ENCODE measurements around the gene TRIM61.
A peak's percentile ranks its signal among the peaks of the same experiment; 100 is the strongest.
"Not testable (repeated sequence)": the region's sequence is repeated elsewhere in the genome, so short reads cannot be mapped to it uniquely, and the experiment has no call there.

TRIM61 gene

GRCh38 chr4:164945146-164945545 is 32.3 kb downstream of the TRIM61 start:
- H3K79me2 ChIP-seq (ENCODE audit: insufficient read depth, low read depth), result no peaks in the 10 kb centered on the region
- H3K27ac ChIP-seq, result no peak overlapping the region
- no peak overlapping the region for H3K4me2 ChIP-seq
- no peak overlapping the region for H3K9ac ChIP-seq
- H4K20me1 ChIP-seq (ENCODE audit: insufficient read depth), result no peaks in the 10 kb centered on the region
- no peak overlapping the region for H2AFZ ChIP-seq (ENCODE audit: low read depth)
- no peak for TF ChIP-seq CTCF (conservative IDR thresholded peaks at IDR 0.05; ENCODE audit: low read depth, low read length)
- no peaks in the 10 kb centered on the region for H3K27me3 ChIP-seq (ENCODE audit: insufficient read depth, low read depth)
- H3K36me3 ChIP-seq (ENCODE audit: insufficient read depth), result no peaks in the 10 kb centered on the region
- H3K4me1 ChIP-seq (ENCODE audit: low read depth, poor library complexity, severe bottlenecking), result no peaks in the 10 kb centered on the region
- no peak overlapping the region for H3K4me3 ChIP-seq (IDR thresholded peaks at IDR 0.05; ENCODE audit: insufficient read depth, low read depth, low read length)

- no peak for TF ChIP-seq CTCF (conservative IDR thresholded peaks at IDR 0.05; ENCODE audit: low read depth, low read length)
- Histone ChIP-seq H3K79me2 (ENCODE audit: insufficient read depth, low read depth) (no peaks in the 10 kb centered on the region), H3K27me3 (ENCODE audit: insufficient read depth, low read depth) (no peaks in the 10 kb centered on the region), H2AFZ (ENCODE audit: low read depth) (no peak overlapping the region), H3K4me3 (IDR thresholded peaks at IDR 0.05; ENCODE audit: insufficient read depth, low read depth, low read length) (no peak overlapping the region), H3K27ac (no peak overlapping the region), H4K20me1 (ENCODE audit: insufficient read depth) (no peaks in the 10 kb centered on the region), H3K36me3 (ENCODE audit: insufficient read depth) (no peaks in the 10 kb centered on the region), H3K4me1 (ENCODE audit: low read depth, poor library complexity, severe bottlenecking) (no peaks in the 10 kb centered on the region), H3K9ac (no peak overlapping the region), H3K4me2 (no peak overlapping the region)
Observed at GRCh38 chr4:164943192-164943591, 34.3 kb downstream of the TRIM61 start.

- Histone ChIP-seq H3K9ac (no peak overlapping the region), H3K27me3 (ENCODE audit: insufficient read depth, low read depth) (no peaks in the 10 kb centered on the region), H2AFZ (ENCODE audit: low read depth) (no peak overlapping the region), H3K4me2 (peak overlapping the region; percentile 22; the same call in 1 of the 2 replicates), H3K4me3 (IDR thresholded peaks at IDR 0.05; ENCODE audit: insufficient read depth, low read depth, low read length) (no peak overlapping the region), H3K79me2 (ENCODE audit: insufficient read depth, low read depth) (no peaks in the 10 kb centered on the region), H3K36me3 (ENCODE audit: insufficient read depth) (no peaks in the 10 kb centered on the region), H3K4me1 (ENCODE audit: low read depth, poor library complexity, severe bottlenecking) (peaks cover 13% of the 10 kb centered on the region), H4K20me1 (ENCODE audit: insufficient read depth) (no peaks in the 10 kb centered on the region), H3K27ac (no peak overlapping the region)
- TF ChIP-seq CTCF (conservative IDR thresholded peaks at IDR 0.05; ENCODE audit: low read depth, low read length), result peak; percentile 53; the same call in 1 of the 2 replicates
Observed at GRCh38 chr4:164937576-164938270, 39.7 kb downstream of the TRIM61 start.

GRCh38 chr4:164935865-164936606 is 41.4 kb downstream of the TRIM61 start:
- not testable (repeated sequence) for H3K27ac ChIP-seq; H3K27me3 ChIP-seq (ENCODE audit: insufficient read depth, low read depth); H3K9ac ChIP-seq; H2AFZ ChIP-seq (ENCODE audit: low read depth); H3K4me2 ChIP-seq; H3K79me2 ChIP-seq (ENCODE audit: insufficient read depth, low read depth); H3K36me3 ChIP-seq (ENCODE audit: insufficient read depth); H4K20me1 ChIP-seq (ENCODE audit: insufficient read depth); H3K4me3 ChIP-seq (IDR thresholded peaks at IDR 0.05; ENCODE audit: insufficient read depth, low read depth, low read length)
- H3K4me1 ChIP-seq (ENCODE audit: low read depth, poor library complexity, severe bottlenecking), result peaks cover 13% of the 10 kb centered on the region

GRCh38 chr4:164935363-164935762 is 42.1 kb downstream of the TRIM61 start:
- Histone ChIP-seq H3K27ac (no peak overlapping the region), H3K4me1 (ENCODE audit: low read depth, poor library complexity, severe bottlenecking) (peaks cover 13% of the 10 kb centered on the region), H4K20me1 (ENCODE audit: insufficient read depth) (no peaks in the 10 kb centered on the region), H3K36me3 (ENCODE audit: insufficient read depth) (no peaks in the 10 kb centered on the region), H3K4me2 (no peak overlapping the region), H3K9ac (no peak overlapping the region), H3K27me3 (ENCODE audit: insufficient read depth, low read depth) (no peaks in the 10 kb centered on the region), H3K4me3 (IDR thresholded peaks at IDR 0.05; ENCODE audit: insufficient read depth, low read depth, low read length) (no peak overlapping the region), H3K79me2 (ENCODE audit: insufficient read depth, low read depth) (no peaks in the 10 kb centered on the region), H2AFZ (ENCODE audit: low read depth) (no peak overlapping the region; the same call in 1 of the 2 replicates)
- TF ChIP-seq CTCF (conservative IDR thresholded peaks at IDR 0.05; ENCODE audit: low read depth, low read length), result no peak; the same call in 1 of the 2 replicates
